Subcutaneous adipose tissue (tissue), 4 donors: Measurements from ENCODE around the gene MOB3B. TPM values are rescaled to one million over a fixed set of nuclear protein-coding genes. Genes with fewer than 3 reads are reported as not detected.

ENCODE experiments used
- total RNA-seq, 4 donors: library from RNA; depleted of rRNA; stranded (reverse); fragments of >200 nt; gene quantifications; one replicate each; pipeline ENCODE4 v1.1.0, GENCODE V29; 2016
- TF ChIP-seq, protein P1 (sequence below): fragments of 450-650 bp; IDR thresholded peaks from one replicate; pipeline ENCODE4 v1.5.1; 2016; ENCODE audit warnings: low read depth, mild to moderate bottlenecking, control low read depth, antibody characterized with exemption, moderate library complexity

The MOB3B gene
- total RNA-seq, 4 donors from 2014 or later, result 11.9 to 13.4 (median 12.6) TPM

DNA sequence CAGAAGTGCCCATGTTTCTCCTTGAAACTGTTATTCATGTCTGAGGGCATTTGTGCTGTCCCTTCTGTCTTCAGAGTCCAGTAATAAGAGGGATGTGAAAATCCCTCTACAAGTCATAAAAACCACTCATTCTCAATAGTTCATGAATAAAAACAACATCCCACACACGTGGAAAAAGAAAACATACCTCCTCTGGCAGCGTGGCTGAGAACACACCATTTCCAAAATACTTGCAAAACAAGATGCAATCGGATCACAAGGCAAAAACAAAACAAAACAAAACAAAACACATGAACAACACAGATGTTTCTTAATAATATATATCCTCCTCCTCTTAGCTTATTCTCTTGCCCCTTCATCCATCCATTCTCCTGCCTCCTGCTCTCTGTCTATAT is 161.7 kb downstream of the MOB3B start:
- TF ChIP-seq, protein P1, sequence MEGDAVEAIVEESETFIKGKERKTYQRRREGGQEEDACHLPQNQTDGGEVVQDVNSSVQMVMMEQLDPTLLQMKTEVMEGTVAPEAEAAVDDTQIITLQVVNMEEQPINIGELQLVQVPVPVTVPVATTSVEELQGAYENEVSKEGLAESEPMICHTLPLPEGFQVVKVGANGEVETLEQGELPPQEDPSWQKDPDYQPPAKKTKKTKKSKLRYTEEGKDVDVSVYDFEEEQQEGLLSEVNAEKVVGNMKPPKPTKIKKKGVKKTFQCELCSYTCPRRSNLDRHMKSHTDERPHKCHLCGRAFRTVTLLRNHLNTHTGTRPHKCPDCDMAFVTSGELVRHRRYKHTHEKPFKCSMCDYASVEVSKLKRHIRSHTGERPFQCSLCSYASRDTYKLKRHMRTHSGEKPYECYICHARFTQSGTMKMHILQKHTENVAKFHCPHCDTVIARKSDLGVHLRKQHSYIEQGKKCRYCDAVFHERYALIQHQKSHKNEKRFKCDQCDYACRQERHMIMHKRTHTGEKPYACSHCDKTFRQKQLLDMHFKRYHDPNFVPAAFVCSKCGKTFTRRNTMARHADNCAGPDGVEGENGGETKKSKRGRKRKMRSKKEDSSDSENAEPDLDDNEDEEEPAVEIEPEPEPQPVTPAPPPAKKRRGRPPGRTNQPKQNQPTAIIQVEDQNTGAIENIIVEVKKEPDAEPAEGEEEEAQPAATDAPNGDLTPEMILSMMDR, result no peak

DNA sequence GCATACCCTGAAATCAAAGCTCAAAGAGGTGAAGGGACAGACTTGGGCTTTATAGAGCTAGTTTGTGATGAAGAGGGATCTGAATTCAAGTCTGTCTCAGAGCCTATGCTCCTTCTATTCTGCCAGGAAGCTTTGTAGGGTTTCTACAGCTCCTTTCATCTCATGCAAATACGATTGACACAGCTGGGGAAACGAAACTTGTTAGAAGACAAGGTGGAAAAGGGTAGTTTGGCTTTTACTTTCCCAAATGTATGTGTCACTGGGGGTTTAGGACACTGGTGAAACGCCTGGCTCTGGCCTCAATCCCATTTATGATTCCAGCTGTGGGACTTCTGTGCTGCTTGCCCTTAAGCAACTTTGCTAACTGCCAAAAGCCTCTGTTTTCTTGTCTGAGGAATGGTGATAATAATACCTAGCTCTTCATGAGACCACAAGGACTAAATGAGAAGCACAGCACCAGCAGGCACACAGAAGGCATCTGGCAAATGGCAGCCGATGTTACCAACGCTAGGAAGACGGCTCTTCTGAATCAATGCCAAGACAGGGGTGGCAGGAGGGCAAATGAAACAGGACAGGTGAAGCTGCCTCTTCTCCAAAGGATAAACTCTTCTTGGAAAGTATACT is 162.3 kb downstream of the MOB3B start:
- TF ChIP-seq, protein P1, result no peak

DNA sequence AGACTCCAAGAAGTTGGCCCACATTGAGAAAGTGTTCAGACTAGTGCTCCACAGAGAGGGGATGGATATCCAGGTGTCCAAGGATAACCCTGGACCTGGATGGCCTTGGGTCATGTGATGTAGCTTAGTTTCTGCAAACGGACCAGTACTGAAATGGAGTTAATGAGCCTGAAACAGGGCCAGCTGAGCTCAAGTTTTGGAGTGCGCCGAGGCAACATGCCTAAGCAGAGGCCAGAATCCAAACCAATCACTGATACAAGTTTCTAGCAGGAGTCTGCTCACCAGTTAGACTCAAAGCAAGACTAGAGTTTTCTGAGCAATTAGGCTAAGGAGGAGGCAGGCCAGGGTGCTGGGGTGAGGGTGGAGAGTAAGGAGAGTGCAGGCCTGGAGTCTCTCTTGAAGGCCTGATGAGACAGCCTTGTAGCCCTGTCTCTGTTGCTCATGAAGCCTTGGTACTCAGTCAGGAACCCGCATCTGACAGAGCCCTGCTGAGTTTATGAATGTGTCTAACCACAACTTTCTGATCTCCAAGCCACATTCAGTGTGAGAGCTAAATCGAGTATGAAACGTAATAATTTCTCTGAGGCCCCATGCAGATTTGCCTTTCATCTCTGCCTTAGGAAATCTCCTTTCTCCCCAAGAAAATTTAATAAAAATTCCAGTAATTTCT is 163.8 kb downstream of the MOB3B start:
- TF ChIP-seq, protein P1, result no peak

DNA sequence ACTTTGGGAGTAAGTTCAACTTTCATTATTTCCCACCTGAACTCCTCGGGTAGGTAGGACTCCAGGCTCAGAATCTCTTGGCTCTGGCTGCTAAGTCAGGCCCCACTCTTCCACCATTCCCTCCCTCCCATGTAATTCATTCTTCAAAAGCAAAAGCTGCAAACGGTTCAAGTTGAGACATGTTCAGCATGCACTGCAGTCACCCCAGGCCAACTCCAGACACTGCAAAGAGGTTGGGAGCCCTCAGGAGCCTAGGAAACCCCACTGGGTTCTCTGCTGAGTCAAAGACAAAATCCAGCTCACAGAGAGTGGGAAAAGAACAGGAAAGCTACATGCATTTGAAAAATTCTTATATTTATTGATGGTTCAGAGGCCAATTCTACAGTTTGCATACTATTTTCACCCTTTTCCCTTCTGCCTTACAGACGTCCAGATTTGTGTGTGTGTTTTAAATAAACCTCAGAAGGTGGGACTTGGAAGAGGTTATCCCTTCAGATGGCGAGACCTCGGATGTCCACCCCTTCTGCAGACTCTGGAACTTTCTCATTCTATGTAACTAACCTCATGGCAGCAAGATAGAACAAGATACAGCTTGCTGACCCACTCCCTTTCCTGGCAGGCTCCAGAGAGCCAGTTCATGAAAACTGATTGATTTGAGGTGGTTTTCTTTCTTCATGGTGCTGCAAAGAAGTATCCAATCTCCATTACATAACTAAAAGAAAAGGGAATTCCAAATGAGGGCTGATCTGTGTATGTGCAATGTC is 167.0 kb downstream of the MOB3B start:
- TF ChIP-seq, protein P1, result no peak

DNA sequence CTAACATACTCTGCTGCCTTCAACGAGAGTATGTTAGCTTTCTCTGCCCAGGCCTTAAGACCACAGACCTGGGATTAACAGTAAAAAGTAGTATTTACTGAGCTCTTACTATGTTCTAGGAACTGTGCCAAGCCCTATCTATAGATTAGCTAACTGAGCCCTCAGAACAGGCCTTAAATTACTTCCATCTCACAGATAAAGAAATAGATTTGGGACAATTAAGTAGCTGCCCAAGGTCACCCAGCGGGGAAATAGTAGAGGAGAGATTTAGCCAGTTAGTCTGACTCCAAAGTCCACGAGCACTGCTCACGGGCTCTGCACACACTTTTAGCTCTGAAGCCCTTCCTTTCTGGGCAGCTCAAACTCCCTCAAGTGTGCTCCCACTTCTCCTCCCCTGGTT is 168.1 kb downstream of the MOB3B start:
- TF ChIP-seq, protein P1, result no peak

DNA sequence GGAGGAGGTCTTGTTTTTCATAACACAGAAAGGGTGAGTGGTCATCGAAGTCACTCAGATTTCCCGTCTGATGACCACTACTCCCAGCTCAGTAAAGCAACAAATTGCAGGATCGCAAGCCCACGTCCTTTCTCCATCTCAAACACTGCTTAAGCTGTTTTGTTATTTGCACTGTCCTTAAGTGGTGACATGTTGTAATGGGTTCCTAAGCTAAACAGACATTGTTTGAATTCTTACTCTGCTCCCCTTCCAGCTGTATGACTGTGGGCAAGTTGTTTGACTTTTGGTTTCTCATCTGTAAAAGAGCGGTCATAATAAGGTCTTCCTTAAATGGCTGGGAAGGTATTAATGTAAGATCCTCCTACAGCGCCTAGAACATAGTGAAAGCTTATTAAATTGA is 169.9 kb downstream of the MOB3B start:
- TF ChIP-seq, protein P1, result no peak

DNA sequence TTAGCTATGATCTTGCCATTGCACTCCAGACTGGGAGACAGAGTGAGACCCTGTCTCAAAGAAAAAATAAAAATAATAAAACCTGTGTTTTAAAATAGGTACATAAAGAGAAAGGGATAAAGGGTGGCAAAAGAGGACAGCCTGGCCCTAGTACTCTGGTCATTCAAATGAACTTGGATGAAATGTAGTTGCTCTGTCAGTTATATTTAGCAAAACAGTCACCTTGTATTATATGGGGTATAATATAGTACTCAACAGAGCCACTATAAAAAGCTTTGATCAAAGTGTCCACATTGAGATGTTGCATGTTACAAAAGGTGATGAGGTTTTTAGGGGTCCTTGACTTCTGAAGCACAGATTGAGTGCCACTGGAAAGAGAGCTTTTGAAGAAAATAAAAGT is 171.6 kb downstream of the MOB3B start:
- TF ChIP-seq, protein P1, result no peak
